Loucy (cell line): ENCODE measurements around the gene PTPRN2.

Experiments used
- H2AFZ ChIP-seq: fragments of 200-600 bp; sonication (generic); 2 replicates; pipeline ENCODE4 v1.6.0; 2016; ENCODE audit warnings: antibody characterized with exemption, mild to moderate bottlenecking, low read length, moderate library complexity
- H3F3A ChIP-seq: fragments of 200-600 bp; 2 replicates; pipeline ENCODE4 v1.6.0; 2016; ENCODE audit warnings: antibody characterized with exemption, low read depth, mild to moderate bottlenecking
- H3K27me3 ChIP-seq: fragments of 200-600 bp; sonication (generic); 2 replicates; pipeline ENCODE4 v1.6.1; 2014; ENCODE audit warnings: low read length, mild to moderate bottlenecking; ENCODE audit not compliant: insufficient read depth, poor library complexity, severe bottlenecking
- H3K36me3 ChIP-seq: fragments of 200-600 bp; sonication (generic); 2 replicates; pipeline ENCODE4 v1.6.1; 2016; ENCODE audit warnings: low read length; ENCODE audit not compliant: insufficient read depth
- H3K4me1 ChIP-seq: fragments of 200-600 bp; sonication (generic); 2 replicates; pipeline ENCODE4 v1.5.1; 2014; ENCODE audit warnings: low read length, mild to moderate bottlenecking; ENCODE audit not compliant: insufficient read depth, poor library complexity, severe bottlenecking
- H3K4me2 ChIP-seq: fragments of 200-600 bp; sonication (generic); 2 replicates; pipeline ENCODE4 v1.6.0; 2014; ENCODE audit warnings: antibody characterized with exemption, low read length, low read depth, mild to moderate bottlenecking; ENCODE audit not compliant: poor library complexity, severe bottlenecking
- H3K4me3 ChIP-seq: fragments of 200-600 bp; sonication (generic); 2 replicates; pipeline ENCODE4 v1.5.1; 2014; ENCODE audit warnings: low read length, mild to moderate bottlenecking, mixed read lengths; ENCODE audit not compliant: poor library complexity, severe bottlenecking
- H3K79me2 ChIP-seq: fragments of 200-600 bp; sonication (generic); 2 replicates; pipeline ENCODE4 v1.6.1; 2014; ENCODE audit warnings: low read length; ENCODE audit not compliant: insufficient read depth
- H3K9ac ChIP-seq: fragments of 200-600 bp; sonication (generic); 2 replicates; pipeline ENCODE4 v1.6.0; 2014; ENCODE audit warnings: mild to moderate bottlenecking, low read depth, low read length, moderate library complexity; ENCODE audit not compliant: poor library complexity, severe bottlenecking
- H3K9me2 ChIP-seq: fragments of 200-600 bp; sonication (generic); replicated peaks from 2 replicates; pipeline ENCODE4 v1.6.1; 2016; ENCODE audit warnings: low read depth, low read length, mixed read lengths
- H3K9me3 ChIP-seq: fragments of 200-600 bp; sonication (generic); 2 replicates; pipeline ENCODE4 v1.6.1; 2014; ENCODE audit warnings: mild to moderate bottlenecking, antibody characterized with exemption, low read length, low read depth; ENCODE audit not compliant: insufficient read depth
- H4K20me1 ChIP-seq: fragments of 200-600 bp; sonication (generic); 2 replicates; pipeline ENCODE4 v1.6.0; 2014; ENCODE audit warnings: antibody characterized with exemption, low read length, mild to moderate bottlenecking; ENCODE audit not compliant: insufficient read depth, poor library complexity, severe bottlenecking
- EZH2phosphoT487 ChIP-seq: fragments of 200-600 bp; IDR thresholded peaks from 2 replicates; pipeline ENCODE4 v1.6.1; 2018; ENCODE audit warnings: antibody characterized with exemption, mild to moderate bottlenecking, moderate library complexity, borderline replicate concordance
- TF ChIP-seq, protein P1 (sequence below): fragments of 200-600 bp; sonication (generic); conservative IDR thresholded peaks from 2 replicates; pipeline ENCODE4 v1.5.1; 2014; ENCODE audit warnings: mild to moderate bottlenecking, antibody characterized with exemption, low read length

The PTPRN2 gene

DNA sequence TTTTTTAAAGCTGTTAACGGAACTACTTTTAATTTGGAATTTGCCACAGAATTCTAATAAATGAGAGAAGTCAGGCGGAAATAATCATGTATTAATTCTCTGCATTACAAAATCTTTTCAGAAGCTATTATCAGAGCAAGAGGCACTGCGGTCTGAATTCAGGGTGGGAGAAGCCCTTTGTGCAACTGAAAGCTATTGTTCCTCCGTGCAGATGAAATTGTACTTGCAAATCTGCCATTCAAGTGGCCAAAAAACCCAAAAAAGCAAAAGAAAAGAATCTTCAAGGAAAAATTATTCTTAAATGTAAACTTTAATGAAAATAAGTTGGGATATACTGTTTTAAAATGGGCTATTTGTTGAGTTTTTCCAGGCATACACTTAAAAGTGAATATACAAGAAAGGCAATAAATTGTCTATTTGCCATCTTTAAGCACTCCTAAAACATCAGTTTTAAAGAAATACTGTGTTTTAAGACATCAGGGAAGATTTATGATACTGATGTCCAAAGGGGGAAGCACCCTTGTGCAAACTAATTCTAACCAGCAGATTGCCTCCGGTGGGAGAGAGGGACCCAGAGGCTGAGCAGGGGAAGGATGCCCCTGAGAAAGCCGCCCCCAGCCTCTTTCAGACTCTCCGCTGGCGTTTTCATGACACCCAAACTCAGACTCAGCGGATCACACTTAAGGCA, 899.6 kb downstream of the PTPRN2 start:
- H2AFZ ChIP-seq = no peak overlapping the region
- H3K9me3 ChIP-seq = no peaks in the 10 kb centered on the region
- no peaks in the 10 kb centered on the region; the same call in 1 of the 2 replicates for H3F3A ChIP-seq
- H3K27me3 ChIP-seq = peaks cover 11% of the 10 kb centered on the region
- H3K9ac ChIP-seq = no peak overlapping the region
- H3K9me2 ChIP-seq = no peaks in the 10 kb centered on the region
- H3K36me3 ChIP-seq = no peaks in the 10 kb centered on the region
- peak overlapping the region; percentile 1 for H3K4me3 ChIP-seq
- H3K4me2 ChIP-seq = peak overlapping the region; percentile 38
- no peak for TF ChIP-seq EZH2phosphoT487
- H4K20me1 ChIP-seq = no peaks in the 10 kb centered on the region
- peaks cover 43% of the 10 kb centered on the region for H3K79me2 ChIP-seq
- H3K4me1 ChIP-seq = peaks cover 10% of the 10 kb centered on the region

GRCh38 chr7:157687158-157687557, 900.5 kb downstream of the PTPRN2 start:
- H3K36me3 ChIP-seq = no peaks in the 10 kb centered on the region; the same call in 1 of the 2 replicates
- H3K4me1 ChIP-seq = peaks cover 10% of the 10 kb centered on the region
- H3K4me2 ChIP-seq = peak overlapping the region; percentile 38
- no peak for TF ChIP-seq EZH2phosphoT487
- TF ChIP-seq, protein P1, sequence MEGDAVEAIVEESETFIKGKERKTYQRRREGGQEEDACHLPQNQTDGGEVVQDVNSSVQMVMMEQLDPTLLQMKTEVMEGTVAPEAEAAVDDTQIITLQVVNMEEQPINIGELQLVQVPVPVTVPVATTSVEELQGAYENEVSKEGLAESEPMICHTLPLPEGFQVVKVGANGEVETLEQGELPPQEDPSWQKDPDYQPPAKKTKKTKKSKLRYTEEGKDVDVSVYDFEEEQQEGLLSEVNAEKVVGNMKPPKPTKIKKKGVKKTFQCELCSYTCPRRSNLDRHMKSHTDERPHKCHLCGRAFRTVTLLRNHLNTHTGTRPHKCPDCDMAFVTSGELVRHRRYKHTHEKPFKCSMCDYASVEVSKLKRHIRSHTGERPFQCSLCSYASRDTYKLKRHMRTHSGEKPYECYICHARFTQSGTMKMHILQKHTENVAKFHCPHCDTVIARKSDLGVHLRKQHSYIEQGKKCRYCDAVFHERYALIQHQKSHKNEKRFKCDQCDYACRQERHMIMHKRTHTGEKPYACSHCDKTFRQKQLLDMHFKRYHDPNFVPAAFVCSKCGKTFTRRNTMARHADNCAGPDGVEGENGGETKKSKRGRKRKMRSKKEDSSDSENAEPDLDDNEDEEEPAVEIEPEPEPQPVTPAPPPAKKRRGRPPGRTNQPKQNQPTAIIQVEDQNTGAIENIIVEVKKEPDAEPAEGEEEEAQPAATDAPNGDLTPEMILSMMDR = no peak
- H3K4me3 ChIP-seq = no peak overlapping the region
- no peaks in the 10 kb centered on the region; the same call in 1 of the 2 replicates for H3F3A ChIP-seq
- H3K27me3 ChIP-seq = peaks cover 3% of the 10 kb centered on the region
- H4K20me1 ChIP-seq = no peaks in the 10 kb centered on the region
- H3K9me3 ChIP-seq = no peaks in the 10 kb centered on the region
- peaks cover 43% of the 10 kb centered on the region for H3K79me2 ChIP-seq
- H3K9me2 ChIP-seq = no peaks in the 10 kb centered on the region
- H2AFZ ChIP-seq = no peak overlapping the region
- H3K9ac ChIP-seq = no peak overlapping the region

GRCh38 chr7:157686285-157686894, 901.2 kb downstream of the PTPRN2 start:
- H3K9ac ChIP-seq = no peak overlapping the region
- no peak overlapping the region for H2AFZ ChIP-seq
- no peaks in the 10 kb centered on the region; the same call in 1 of the 2 replicates for H3K36me3 ChIP-seq
- H3K4me3 ChIP-seq = no peak overlapping the region
- H3K9me2 ChIP-seq = no peaks in the 10 kb centered on the region
- no peaks in the 10 kb centered on the region; the same call in 1 of the 2 replicates for H3F3A ChIP-seq
- H3K9me3 ChIP-seq = no peaks in the 10 kb centered on the region
- H3K79me2 ChIP-seq = peaks cover 43% of the 10 kb centered on the region
- TF ChIP-seq, protein P1 = no peak
- TF ChIP-seq EZH2phosphoT487 = no peak
- H4K20me1 ChIP-seq = no peaks in the 10 kb centered on the region
- peaks cover 10% of the 10 kb centered on the region for H3K4me1 ChIP-seq
- no peaks in the 10 kb centered on the region for H3K27me3 ChIP-seq
- H3K4me2 ChIP-seq = no peak overlapping the region
